ENCODE results near the gene DPH1.

DPH1 gene

GRCh38 chr17:2084036-2084765 lies 54.2 kb downstream of the DPH1 start:
- DNase-seq, result no peak

GRCh38 chr17:2084766-2085647 lies 55.1 kb downstream of the DPH1 start:
- DNase-seq, result no peak

DNA sequence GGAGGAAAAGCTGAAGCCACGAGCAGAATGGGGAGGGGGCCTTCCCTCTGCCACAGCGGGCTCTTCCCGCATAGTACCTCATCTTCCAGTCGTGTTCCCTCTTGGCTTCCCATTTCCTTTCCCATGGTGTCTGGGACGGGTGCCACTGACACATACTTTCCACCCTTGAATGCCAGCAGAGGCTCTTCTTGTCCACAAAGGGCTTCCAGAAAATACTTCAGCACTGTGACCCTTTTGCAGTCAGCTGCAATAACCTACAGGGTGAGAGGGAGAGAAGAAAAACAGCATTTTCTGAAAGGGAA lies 55.6 kb downstream of the DPH1 start:
- DNase-seq, result no peak

DNA sequence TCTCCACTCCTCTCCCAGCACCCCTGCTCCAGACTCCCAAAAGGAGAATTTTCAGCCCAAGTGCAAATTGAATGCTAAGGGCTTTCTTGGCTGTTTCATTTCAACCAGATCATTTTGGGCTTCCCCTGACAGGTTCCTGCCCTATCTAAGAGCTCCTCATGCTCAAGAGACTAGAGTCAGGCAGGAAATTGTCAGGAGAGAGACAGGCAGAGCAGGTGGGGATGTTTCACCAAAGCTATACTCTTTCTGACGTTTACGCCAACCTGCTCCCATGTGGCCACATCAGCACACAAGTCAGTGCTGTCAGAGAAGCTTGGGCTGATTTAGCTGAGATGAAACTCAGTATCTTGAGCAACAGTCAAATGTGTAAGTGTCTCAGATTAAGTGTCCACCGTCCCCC lies 56.4 kb downstream of the DPH1 start:
- no peak for DNase-seq

- DNase-seq, result no peak
Observed at GRCh38 chr17:2087597-2088211, 57.8 kb downstream of the DPH1 start.

DNA sequence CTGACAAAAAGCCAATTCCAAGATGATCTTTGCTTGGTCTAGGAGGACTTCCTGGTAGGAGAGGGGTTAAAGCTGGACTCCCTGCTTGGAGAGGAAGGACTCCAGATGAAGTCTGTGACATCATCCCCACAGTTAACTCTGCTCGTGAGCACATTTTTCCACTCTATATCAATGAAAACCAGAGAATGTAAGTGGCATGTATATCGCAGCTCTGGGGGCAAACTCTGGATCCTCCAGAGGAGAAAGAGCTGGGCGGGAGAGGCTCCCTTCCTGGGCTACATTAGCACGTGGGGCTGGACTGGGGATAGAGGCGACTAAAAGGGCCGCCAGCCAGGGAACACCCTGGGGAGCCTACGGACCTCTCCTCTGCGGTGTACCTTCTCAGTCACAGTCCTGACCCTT lies 59.1 kb downstream of the DPH1 start:
- no peak for DNase-seq

DNA sequence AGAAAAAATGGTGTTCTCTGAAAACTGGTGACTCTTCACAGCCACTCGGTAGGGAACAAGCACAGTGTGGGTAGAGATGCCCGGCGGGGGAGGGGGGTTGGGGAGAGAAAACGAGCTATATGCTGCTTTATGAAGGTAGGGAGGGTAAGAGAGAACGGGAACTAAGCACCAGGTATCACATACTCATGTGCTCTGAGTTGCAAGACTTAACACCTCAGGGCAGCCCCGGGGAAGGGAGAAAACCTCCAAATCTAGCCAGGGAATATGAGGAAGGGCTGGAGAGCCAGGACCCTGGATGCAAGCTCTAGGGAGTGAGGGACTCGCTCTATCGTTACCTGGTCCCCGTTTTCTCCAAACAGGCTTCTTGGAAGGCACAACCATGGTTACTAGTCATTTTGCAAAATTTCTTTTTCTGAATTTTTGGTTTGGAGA lies 60.3 kb downstream of the DPH1 start:
- no peak for DNase-seq

- DNase-seq, result no peak
Observed at GRCh38 chr17:2090804-2091534, 61.0 kb downstream of the DPH1 start.

DNA sequence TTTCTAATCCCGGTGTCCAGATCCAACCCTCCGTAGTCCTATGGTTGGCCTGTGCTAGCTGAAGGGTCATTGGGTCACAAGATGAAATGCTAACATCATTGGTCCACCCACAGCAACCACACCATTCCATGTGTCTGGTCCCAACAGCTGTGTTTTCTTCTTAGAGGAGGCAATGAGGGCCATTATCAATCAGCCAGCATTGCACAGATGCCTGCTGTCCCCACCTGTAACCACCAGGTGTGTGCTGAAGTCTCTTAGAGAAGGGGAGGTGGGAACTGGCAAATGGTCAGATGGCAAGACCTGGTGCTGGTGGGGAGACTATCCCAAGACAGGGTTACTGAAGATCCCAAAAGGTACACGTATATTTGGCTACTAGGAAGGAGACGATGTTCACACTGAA lies 62.3 kb downstream of the DPH1 start:
- DNase-seq, result no peak

DNA sequence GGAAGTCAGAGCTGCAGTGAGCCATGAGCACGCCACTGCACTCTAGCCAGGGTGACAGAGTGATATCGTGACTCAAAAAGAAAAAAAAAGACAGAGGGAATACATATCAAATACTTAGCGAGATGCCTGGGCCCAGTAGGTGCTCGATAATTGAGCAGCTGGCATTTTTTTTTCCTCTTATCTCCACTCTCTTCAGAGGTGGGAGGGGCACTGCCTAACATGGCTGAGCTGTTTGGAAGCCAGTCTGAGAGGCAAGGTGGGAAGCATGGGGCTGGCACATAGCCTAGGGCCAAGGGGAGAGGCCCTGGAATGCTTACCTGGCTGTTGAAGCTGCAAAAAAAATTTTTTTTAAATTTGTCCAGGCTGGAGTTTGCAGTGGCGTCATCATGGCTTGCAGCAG lies 63.4 kb downstream of the DPH1 start:
- no peak for DNase-seq
